Measurements from ENCODE around the gene BMP7.

Gene BMP7

DNA sequence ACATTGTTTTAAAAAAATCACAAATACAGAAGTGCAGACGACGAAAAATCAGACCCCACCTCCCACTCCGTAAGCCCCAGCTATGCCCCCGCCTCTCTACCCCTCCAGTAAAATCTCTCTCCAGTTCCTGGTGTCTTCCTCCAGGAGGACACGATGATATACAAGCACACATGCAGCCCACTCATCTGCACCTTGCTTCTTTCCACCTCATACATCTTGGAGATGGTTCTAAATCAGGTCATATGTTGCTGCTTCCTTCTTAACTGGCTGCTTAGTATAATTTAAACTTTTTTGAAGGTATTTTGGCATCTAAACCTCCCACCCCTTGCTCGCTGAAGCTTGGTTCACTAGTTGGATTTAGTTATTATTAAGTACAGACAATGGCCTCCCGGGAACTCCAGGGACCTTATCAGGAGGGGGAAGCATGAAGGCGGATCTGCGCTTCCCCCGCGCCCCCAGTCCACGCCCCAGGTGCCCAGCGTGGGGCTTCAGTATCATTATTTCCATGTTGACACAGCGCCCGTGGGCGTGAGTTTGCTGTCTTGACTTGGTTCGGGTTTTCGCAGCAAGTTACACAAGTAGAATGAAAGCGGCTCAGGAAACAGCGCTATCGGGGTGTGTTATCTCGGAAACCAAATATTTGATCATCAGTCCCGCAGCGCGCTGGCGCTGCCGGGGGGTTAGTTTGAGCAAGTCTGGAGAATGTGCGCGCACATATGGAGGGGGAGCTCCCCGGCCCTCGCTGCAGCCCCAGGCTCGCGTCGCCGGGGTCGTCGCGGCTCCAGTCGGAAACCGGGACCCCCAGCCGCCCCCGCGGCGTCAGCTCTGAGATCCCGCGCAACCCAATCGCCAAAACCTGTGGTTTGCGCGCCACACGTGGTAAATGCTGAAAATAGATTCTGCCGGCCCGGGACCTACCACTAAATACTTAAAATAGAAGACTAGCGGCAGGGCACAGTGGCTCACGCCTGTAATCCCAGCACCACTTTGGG is 2.3 kb downstream of the BMP7 start:
- TF ChIP-seq CREB5 (CRISPR knock-in tag; IDR thresholded peaks at IDR 0.05; ENCODE audit: low read depth) (no peak), ZFP3 (CRISPR knock-in tag; IDR thresholded peaks at IDR 0.05) (no peak), RARB (CRISPR knock-in tag; IDR thresholded peaks at IDR 0.05) (no peak), ESRRG (CRISPR knock-in tag; IDR thresholded peaks at IDR 0.05) (no peak), GLIS3 (CRISPR knock-in tag; IDR thresholded peaks at IDR 0.05) (no peak), PATZ1 (CRISPR knock-in tag; IDR thresholded peaks at IDR 0.05; ENCODE audit: borderline replicate concordance) (no peak), BACH2 (CRISPR knock-in tag; IDR thresholded peaks at IDR 0.05; ENCODE audit: borderline replicate concordance) (no peak), TSHZ2 (CRISPR knock-in tag; IDR thresholded peaks at IDR 0.05) (no peak), CSRNP3 (CRISPR knock-in tag; IDR thresholded peaks at IDR 0.05) (no peak), ZNF565 (CRISPR knock-in tag; conservative IDR thresholded peaks at IDR 0.05; ENCODE audit: low read depth) (no peak), ISL1 (CRISPR knock-in tag; IDR thresholded peaks at IDR 0.05) (no peak), ZFP30 (CRISPR knock-in tag; IDR thresholded peaks at IDR 0.05) (no peak), CSDC2 (CRISPR knock-in tag; IDR thresholded peaks at IDR 0.05) (no peak), ZC3H10 (CRISPR knock-in tag; IDR thresholded peaks at IDR 0.05) (no peak), ZNF70 (CRISPR knock-in tag; IDR thresholded peaks at IDR 0.05) (no peak)
- TF ChIP-seq, protein P1, sequence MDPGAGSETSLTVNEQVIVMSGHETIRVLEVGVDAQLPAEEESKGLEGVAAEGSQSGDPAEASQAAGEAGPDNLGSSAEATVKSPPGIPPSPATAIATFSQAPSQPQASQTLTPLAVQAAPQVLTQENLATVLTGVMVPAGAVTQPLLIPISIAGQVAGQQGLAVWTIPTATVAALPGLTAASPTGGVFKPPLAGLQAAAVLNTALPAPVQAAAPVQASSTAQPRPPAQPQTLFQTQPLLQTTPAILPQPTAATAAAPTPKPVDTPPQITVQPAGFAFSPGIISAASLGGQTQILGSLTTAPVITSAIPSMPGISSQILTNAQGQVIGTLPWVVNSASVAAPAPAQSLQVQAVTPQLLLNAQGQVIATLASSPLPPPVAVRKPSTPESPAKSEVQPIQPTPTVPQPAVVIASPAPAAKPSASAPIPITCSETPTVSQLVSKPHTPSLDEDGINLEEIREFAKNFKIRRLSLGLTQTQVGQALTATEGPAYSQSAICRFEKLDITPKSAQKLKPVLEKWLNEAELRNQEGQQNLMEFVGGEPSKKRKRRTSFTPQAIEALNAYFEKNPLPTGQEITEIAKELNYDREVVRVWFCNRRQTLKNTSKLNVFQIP (CRISPR knock-in tag; IDR thresholded peaks at IDR 0.05; ENCODE audit: borderline replicate concordance, low read depth): no peak

DNA sequence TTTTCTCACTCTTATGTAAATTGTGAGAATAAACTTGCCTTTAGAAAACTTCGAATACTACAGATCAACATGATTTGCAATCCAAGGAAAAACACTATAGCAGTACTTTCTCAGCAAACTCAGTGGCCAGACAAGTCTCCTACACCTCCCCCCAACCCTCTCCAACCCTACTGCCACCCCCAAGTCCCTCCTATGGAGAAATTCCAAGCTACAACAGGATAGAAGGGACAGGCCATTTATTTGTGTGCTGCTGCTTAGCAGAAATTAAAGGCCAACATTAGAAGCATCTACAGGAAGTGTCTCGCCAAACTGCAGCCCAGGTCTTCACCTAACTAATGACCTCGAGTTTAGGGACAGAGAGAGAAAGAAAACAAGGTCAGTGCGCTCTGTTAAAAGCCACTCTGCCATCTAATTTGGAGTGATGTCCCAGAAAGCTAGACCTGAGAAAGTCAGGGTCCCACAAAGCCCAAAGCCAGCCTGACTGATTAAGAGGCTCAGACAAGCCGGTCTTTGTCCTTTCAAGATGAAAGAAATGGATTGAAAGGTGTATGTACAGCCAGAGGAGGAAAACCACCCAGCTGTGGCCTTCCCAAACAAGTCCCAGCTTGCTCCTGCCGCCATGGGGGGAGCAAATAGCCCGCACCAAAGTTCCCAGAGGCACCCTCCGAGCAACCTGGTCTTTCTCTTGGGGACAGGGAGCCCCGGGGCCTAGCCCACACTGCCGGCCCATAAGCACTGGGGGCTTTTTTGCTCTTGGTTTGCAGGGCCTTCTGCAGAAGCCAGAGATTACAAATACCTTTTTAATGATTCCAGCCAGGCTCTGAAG is 3.4 kb downstream of the BMP7 start:
- no peak for ATAC-seq
- TF ChIP-seq TCF4 (CRISPR knock-in tag; IDR thresholded peaks at IDR 0.05; ENCODE audit: borderline replicate concordance) (no peak), CSDC2 (CRISPR knock-in tag; IDR thresholded peaks at IDR 0.05) (no peak), PPARA (CRISPR knock-in tag; IDR thresholded peaks at IDR 0.05; ENCODE audit: borderline replicate concordance) (no peak), ARNTL (CRISPR knock-in tag; IDR thresholded peaks at IDR 0.05; ENCODE audit: borderline replicate concordance, low read depth) (no peak), ZNF70 (CRISPR knock-in tag; IDR thresholded peaks at IDR 0.05) (no peak), TOX (CRISPR knock-in tag; IDR thresholded peaks at IDR 0.05; ENCODE audit: borderline replicate concordance) (no peak), CREB5 (CRISPR knock-in tag; IDR thresholded peaks at IDR 0.05; ENCODE audit: low read depth) (no peak), BACH2 (CRISPR knock-in tag; IDR thresholded peaks at IDR 0.05; ENCODE audit: borderline replicate concordance) (no peak), ISL1 (CRISPR knock-in tag; IDR thresholded peaks at IDR 0.05) (no peak), GLIS3 (CRISPR knock-in tag; IDR thresholded peaks at IDR 0.05) (no peak), ZNF8 (CRISPR knock-in tag; IDR thresholded peaks at IDR 0.05) (no peak), PATZ1 (CRISPR knock-in tag; IDR thresholded peaks at IDR 0.05; ENCODE audit: borderline replicate concordance) (no peak)
- TF ChIP-seq, protein P1 (CRISPR knock-in tag; IDR thresholded peaks at IDR 0.05; ENCODE audit: borderline replicate concordance, low read depth): no peak

More for the DNA sequence above, 2.3 kb downstream of the BMP7 start:
- ATAC-seq: no peak
